Measurements from ENCODE around the gene ENTPD3.

ENTPD3 gene

DNA sequence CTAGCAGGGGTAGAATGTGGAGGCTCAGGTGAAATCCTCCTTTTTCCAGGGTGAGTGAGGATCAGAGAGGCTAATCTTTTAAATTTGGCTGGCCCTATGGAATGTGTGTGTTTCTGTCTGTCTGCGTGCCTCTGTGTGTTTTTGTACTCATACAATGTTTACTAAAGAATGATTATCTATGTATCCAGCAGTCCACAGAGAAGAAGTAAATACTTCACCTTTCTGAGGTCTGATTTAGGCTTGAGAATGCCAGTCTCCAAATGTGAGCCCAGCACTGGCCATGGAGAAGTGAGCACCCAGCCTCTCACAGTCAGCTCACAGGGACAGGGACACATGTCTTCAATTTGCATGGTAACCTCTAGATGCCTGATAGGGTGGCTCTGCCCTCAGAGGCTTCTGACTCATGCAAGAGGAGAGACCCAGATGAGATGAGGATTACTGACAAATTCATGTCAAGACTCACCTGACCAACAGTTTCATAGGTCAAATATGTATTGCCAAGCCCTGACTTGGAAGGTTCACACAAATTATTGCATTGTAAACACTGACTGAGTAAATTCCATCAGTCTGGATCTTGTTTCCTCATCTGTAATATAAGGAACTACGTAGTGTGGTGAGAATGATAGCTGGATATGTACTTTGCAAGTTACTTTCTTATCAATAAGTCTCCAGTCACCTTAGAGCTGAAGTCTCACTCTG is 31.0 kb downstream of the ENTPD3 start:
- no peak for DNase-seq (ENCODE audit: low read depth)
- in situ Hi-C loops (cut with HindIII; ENCODE audit: low sequenced_read_pairs), result no loop called here
- TF ChIP-seq CTCF (IDR thresholded peaks at IDR 0.05; ENCODE audit: low read depth, low read length, missing control alignments), result no peak

GRCh38 chr3:40422861-40423260 is 35.9 kb downstream of the ENTPD3 start:
- TF ChIP-seq CTCF (IDR thresholded peaks at IDR 0.05; ENCODE audit: low read depth, low read length, missing control alignments), result no peak
- no peak overlapping the region for H3K4me3 ChIP-seq (ENCODE audit: low read depth, low read length)
- in situ Hi-C loops (cut with HindIII; ENCODE audit: low sequenced_read_pairs), result no loop called here
- no peak for DNase-seq (ENCODE audit: low read depth)

More for the DNA sequence above, 31.0 kb downstream of the ENTPD3 start:
- no peak overlapping the region for H3K4me3 ChIP-seq (ENCODE audit: low read depth, low read length)

- DNase-seq (ENCODE audit: low read depth), result no peak
- in situ Hi-C loops (cut with HindIII; ENCODE audit: low sequenced_read_pairs), result no loop called here
- no peak overlapping the region for H3K4me3 ChIP-seq (ENCODE audit: low read depth, low read length)
- no peak for TF ChIP-seq CTCF (IDR thresholded peaks at IDR 0.05; ENCODE audit: low read depth, low read length, missing control alignments)
Observed at GRCh38 chr3:40427045-40427669, 40.2 kb downstream of the ENTPD3 start.

DNA sequence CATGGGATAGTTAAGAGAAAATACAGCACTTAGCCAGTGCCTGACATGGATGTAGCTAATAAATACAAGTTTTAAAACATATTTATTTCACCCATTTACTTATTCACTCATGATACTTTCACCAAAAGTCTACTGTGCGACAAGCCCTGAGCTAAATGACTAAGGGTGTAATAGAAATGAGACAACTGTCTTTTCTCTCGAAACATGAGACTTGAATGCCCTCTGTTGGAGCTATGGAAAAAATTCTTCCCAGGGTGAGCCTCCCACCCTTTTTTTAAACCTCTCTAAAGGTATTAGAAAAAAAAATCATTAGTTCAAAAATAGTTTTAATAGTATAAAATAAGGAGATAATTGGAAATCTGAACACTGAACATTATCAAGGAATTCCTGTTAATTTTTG is 45.8 kb downstream of the ENTPD3 start:
- DNase-seq (ENCODE audit: low read depth), result no peak
- no peak overlapping the region for H3K4me3 ChIP-seq (ENCODE audit: low read depth, low read length)
- in situ Hi-C loops (cut with HindIII; ENCODE audit: low sequenced_read_pairs), result no loop called here
- TF ChIP-seq CTCF (IDR thresholded peaks at IDR 0.05; ENCODE audit: low read depth, low read length, missing control alignments), result no peak

DNA sequence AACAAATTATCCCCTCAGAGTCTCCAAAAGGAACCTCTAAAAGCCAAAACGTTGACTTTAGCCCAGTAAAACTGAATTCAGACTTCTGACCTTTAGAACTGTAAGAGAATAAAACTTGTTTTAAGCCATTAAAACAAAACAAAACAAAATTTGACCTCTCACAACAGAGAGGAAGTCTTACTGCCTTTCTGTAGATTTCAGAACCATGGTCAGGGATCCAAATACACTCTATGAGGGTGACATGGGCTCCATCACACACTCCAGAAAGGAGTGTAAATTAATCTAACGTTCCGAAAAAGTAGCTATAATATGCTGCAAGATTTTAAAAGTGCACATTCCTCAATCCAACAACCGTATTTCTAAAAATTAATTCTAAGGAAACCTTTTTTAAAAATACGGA is 50.9 kb downstream of the ENTPD3 start:
- TF ChIP-seq CTCF (IDR thresholded peaks at IDR 0.05; ENCODE audit: low read depth, low read length, missing control alignments), result no peak
- H3K4me3 ChIP-seq (ENCODE audit: low read depth, low read length), result no peak overlapping the region
- DNase-seq (ENCODE audit: low read depth), result no peak
- in situ Hi-C loops (cut with HindIII; ENCODE audit: low sequenced_read_pairs), result no loop called here

GRCh38 chr3:40445062-40445461 is 58.1 kb downstream of the ENTPD3 start:
- no peak for TF ChIP-seq CTCF (IDR thresholded peaks at IDR 0.05; ENCODE audit: low read depth, low read length, missing control alignments)
- DNase-seq (ENCODE audit: low read depth), result no peak
- no peak overlapping the region for H3K4me3 ChIP-seq (ENCODE audit: low read depth, low read length)
- in situ Hi-C loops (cut with HindIII; ENCODE audit: low sequenced_read_pairs), result no loop called here

Measured in astrocyte of the cerebellum (primary cell).